H7 (cell line): Measurements from ENCODE around the gene GLRA1. TPM values are rescaled to one million over a fixed set of nuclear protein-coding genes. Genes with fewer than 3 reads are reported as not detected.
"Not testable (repeated sequence)": the region's sequence is repeated elsewhere in the genome, so short reads cannot be mapped to it uniquely, and the experiment has no call there.

Experiments used
- DNase-seq: peaks from one replicate; pipeline ENCODE4 v3.0.0; 2012
- H3K27me3 ChIP-seq: 2 replicates; pipeline ENCODE4 v1.6.0; 2011; ENCODE audit warnings: mild to moderate bottlenecking, low read length; ENCODE audit not compliant: control insufficient read depth, insufficient read depth
- H3K36me3 ChIP-seq: replicated peaks from 2 replicates; pipeline ENCODE4 v1.5.1; 2011; ENCODE audit warnings: low read length; ENCODE audit not compliant: control insufficient read depth, insufficient read depth
- H3K4me3 ChIP-seq: 2 replicates; pipeline ENCODE4 v1.5.1; 2011; ENCODE audit warnings: low read depth, mild to moderate bottlenecking, control low read depth, low read length, moderate library complexity; ENCODE audit not compliant: insufficient read depth
- total RNA-seq: library from RNA; depleted of rRNA; stranded (reverse); fragments of >200 nt; shearing (Covaris generic); gene quantifications from 2 replicates; pipeline ENCODE4 v1.2.3, GENCODE V29; 2014

Gene GLRA1
- total RNA-seq, 1 experiment from 2014 or later: not detected

DNA sequence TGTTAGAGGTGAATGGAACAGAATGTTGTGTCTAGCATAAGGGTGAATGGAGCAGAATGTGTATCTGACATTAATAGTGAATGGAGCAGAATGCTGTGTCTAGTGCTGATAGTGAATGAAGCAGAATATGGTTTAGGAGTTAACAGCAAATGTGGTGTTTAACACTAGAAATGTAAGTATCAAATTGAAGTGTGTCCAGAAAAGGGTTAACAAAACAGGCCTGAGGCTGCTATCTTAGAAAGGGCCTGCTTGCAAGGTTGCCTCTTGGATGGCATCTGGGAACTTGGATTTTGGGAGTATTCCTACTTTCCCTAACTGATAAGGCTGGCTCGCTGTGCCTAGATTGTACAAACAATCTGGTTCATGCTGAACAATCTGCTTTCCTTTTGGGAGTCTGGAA lies 76.8 kb downstream of the GLRA1 start:
- Histone ChIP-seq H3K4me3 (no peak overlapping the region), H3K27me3 (no peaks in the 10 kb centered on the region), H3K36me3 (no peaks in the 10 kb centered on the region)
- no peak for DNase-seq

DNA sequence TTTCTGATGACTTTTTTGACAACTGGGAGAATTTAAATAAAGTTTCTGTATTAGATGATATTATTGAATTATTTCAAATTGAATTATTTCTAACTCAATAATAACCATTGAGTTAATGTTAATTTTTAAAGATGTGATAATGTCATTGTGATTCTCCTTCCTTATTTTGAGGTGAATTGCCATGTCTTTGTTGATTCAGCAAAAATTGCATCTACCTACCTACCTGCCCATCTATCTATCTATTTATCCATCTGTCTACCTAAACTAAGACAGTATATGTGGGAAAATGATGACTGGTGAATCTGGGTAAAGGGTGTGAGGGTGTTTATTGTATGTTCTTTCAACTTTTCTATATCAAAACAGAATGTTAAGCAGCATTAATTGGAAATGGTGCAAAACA lies 77.9 kb downstream of the GLRA1 start:
- H3K27me3 ChIP-seq: no peaks in the 10 kb centered on the region
- H3K36me3 ChIP-seq: no peaks in the 10 kb centered on the region
- H3K4me3 ChIP-seq: no peak overlapping the region
- no peak for DNase-seq

DNA sequence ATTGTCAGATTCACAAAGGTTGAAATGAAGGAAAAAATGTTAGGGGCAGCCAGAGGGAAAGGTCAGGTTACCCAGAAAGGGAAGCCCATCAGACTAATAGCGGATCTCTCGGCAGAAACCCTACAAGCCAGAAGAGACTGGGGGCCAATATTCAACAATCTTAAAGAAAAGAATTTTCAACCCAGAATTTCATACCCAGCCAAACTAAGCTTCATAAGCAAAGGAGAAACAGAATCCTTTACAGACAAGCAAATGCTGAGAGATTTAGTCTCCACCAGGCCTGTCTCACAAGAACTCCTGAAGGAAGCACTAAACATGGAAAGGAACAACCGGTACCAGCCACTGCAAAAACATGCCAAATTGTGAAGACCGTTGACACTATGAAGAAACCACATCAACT lies 91.8 kb downstream of the GLRA1 start:
- H3K27me3 ChIP-seq, DNase-seq, H3K36me3 ChIP-seq, H3K4me3 ChIP-seq: not testable (repeated sequence)

DNA sequence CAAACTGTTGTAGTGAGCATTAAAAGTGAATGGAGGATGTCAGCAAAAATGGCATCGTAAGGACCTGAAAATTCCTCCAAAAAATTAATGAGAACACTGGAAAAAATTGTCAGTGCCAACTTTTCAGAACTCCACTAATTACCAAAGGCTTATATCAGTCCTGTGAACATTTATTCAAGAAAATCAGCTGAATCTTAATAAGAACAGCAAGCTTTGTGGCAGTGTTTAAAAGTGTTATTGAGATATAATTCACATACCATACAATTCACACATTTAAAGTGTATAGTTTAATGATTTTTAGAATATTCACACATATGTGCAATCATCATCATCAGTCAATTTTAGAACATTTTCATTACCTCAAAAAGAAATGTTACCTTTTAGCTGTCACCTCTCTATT lies 95.3 kb downstream of the GLRA1 start:
- no peaks in the 10 kb centered on the region; the same call in 1 of the 2 replicates for H3K36me3 ChIP-seq
- no peaks in the 10 kb centered on the region for H3K27me3 ChIP-seq
- H3K4me3 ChIP-seq: no peak overlapping the region
- DNase-seq: no peak

DNA sequence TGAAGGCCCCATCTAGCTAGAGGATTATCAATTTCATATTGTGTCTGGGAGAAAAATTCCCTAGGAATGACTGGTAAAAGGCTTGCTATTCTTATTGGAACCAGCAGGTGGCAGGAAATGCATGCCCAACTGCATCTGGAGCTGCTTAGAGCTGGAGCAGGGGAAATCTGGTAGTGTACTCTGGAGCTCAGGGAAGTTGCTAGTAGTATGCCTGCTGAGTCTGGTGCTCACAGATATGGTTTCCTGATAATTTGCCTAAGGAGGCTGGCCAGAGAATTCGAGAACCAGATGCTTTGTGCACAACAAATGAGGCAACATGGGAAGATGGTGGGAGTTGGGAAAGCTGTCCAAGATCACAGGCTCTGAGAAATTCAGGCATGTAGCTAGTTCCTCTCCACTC lies 99.2 kb downstream of the GLRA1 start:
- DNase-seq: peak; percentile 52
- no peak overlapping the region for H3K4me3 ChIP-seq
- no peaks in the 10 kb centered on the region for H3K27me3 ChIP-seq
- no peaks in the 10 kb centered on the region; the same call in none of the 2 replicates for H3K36me3 ChIP-seq

DNA sequence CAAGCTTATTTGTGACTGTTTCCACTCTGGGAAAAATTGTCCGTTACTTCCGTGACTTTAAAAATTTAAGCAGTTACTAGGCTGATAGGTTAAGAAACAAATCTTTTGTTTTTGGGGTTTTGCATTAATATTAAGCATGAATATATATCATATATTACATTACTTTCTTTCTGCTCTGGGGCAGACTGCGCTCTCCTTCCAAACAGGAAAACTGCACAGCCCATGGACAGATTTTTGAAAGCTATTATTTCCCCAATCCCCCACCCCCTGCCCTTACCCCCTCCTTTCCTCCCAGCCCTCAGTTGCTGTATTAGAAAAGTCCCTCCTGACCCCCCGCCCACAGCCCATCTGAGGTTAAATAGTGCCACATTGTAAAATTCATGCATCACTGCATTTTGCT lies 102.5 kb downstream of the GLRA1 start:
- H3K36me3 ChIP-seq: no peaks in the 10 kb centered on the region; the same call in 1 of the 2 replicates
- no peaks in the 10 kb centered on the region for H3K27me3 ChIP-seq
- H3K4me3 ChIP-seq: no peak overlapping the region
- DNase-seq: no peak

DNA sequence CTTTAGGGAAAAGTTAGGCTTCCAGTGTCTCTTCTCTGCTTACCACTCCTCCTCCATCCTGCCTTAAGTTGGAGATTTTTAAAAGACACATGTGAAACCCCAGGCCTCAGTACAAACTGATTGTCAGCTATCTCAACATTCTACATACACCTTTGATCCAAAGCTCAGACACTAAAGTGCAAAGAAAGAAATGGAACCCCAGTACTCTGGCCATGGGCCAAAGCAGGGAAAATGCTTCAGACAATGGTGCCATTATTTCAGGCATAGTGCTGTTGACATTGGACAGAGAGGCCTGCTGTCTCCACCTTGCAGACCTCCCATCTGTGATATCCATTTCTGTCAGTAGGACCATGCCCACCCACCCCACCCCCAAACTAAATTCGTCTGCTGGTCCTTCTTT lies 103.7 kb downstream of the GLRA1 start:
- no peak for DNase-seq
- Histone ChIP-seq H3K36me3 (no peaks in the 10 kb centered on the region; the same call in 1 of the 2 replicates), H3K4me3 (no peak overlapping the region), H3K27me3 (no peaks in the 10 kb centered on the region)

DNA sequence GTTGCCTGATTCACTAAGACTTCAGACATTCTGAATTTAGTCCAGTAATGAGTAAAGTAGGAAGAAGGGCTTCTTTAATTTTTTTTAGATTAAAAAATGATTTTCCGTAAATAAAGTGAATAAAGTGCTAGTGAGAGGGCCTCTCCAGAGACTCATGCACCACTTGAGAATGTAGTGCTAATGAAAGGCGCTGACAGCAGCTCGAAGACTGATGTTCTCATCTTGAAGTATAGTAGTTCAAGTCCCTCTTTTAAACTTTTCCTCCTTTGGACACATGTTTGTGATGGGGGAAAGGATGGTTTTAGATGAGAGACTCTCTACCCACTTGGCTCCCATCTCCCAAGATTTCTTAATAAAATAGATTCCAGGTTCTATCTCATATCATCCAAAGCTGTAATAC lies 104.4 kb downstream of the GLRA1 start:
- no peak overlapping the region for H3K4me3 ChIP-seq
- H3K36me3 ChIP-seq: no peaks in the 10 kb centered on the region; the same call in 1 of the 2 replicates
- no peaks in the 10 kb centered on the region for H3K27me3 ChIP-seq
- no peak for DNase-seq

DNA sequence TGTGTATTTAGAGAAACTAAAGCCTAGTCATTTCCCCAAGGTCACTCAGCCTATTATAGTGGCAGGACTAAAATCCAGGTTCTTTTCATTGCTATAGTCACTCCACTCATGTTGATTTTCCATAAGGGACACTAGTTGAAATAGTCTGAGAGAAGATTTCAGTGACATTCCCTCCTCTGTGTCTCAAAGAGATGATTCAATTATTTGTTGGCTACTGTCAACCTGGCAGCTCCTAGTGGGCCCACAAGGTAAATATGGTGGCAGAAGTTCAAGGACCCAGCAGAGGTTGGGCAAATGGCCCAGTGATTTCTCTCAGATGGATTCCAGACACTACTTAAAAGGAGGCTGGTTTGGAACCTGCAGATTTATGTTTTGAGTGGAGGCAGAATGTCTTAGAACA lies 104.8 kb downstream of the GLRA1 start:
- Histone ChIP-seq H3K4me3 (no peak overlapping the region), H3K36me3 (peaks cover 2% of the 10 kb centered on the region; the same call in 1 of the 2 replicates), H3K27me3 (no peaks in the 10 kb centered on the region)
- DNase-seq: no peak

DNA sequence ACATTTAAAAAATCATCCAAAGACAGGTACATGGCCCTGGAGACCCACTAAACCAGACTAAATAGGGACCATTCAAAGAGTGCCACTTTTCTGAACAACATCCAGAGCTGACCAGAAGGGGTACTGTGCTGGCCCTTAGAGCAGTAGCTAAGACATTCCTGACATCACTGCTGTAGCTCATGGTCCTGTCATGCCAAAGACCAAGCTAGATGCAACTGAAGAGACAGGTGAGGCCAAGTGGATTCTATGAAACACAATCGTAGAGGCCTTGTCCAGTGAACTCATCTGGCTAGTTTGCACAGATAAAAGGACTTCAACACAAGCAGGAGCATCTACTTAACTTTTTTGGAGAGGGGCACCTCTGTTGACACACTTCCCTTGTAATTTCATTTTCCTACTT lies 109.6 kb downstream of the GLRA1 start:
- DNase-seq: no peak
- no peak overlapping the region for H3K4me3 ChIP-seq
- H3K27me3 ChIP-seq: no peaks in the 10 kb centered on the region
- peaks cover 13% of the 10 kb centered on the region for H3K36me3 ChIP-seq

DNA sequence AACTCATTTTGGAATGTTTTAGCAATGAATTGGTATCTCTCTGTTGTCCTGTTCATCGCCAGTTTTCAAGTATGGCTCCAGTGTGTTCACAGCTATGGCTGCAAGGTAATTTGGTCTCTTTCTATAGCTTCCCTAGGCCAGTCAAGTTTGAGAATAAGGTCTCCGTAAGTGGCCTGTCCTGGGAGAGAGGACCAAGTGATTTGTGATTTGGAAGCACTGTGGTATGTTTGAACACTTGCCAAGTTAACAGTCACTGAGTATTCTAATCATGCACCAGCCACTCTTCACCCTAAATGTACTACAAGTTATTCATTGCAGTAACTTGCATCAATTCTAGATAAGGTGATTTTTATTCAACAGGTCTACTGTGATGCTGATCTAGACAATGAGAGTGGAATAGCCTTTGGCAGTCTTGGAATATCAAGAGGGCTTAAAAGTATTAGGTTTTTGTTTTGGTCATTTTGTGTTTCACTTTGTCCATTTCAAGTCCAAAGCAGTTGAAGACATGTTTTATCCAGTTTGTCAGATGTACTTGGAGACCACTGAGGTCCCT lies 111.8 kb downstream of the GLRA1 start:
- no peak for DNase-seq
- no peaks in the 10 kb centered on the region for H3K27me3 ChIP-seq
- H3K36me3 ChIP-seq: peaks cover 15% of the 10 kb centered on the region
- H3K4me3 ChIP-seq: no peak overlapping the region

DNA sequence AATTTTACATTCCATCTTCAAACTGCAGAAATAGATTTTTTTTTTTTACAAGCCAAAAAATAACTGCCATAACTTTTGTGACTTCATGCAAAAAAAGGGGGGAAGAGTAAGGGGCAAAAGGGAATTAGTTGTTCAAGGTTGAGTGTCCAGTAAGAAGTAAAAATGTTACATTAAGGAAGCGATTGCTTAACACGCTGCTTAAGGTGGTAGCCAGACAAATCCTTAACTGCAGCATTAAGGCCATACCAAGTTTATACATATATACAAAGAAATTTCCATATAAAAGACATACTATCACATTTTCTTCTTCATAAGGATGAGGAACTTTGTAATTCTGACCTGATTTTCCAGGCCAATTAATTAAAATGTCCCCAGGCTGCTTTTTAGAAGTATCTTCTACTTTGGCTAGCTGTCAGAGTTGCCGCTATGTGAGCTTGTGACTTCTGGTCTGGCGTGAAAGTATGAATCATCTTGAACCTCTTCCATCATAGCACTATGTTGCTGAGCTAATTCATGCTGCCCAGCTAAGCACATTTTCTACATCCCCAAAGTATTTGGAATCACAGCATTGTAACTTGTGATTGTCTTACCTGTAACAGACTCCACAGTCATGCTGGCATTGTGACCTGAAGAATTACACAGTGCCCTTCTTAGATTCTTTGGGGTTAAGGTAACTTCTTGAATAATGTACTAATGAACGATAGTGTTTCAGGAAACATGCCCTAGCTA lies 112.9 kb downstream of the GLRA1 start:
- no peaks in the 10 kb centered on the region for H3K27me3 ChIP-seq
- no peak for DNase-seq
- H3K4me3 ChIP-seq: no peak overlapping the region
- H3K36me3 ChIP-seq: peaks cover 15% of the 10 kb centered on the region

DNA sequence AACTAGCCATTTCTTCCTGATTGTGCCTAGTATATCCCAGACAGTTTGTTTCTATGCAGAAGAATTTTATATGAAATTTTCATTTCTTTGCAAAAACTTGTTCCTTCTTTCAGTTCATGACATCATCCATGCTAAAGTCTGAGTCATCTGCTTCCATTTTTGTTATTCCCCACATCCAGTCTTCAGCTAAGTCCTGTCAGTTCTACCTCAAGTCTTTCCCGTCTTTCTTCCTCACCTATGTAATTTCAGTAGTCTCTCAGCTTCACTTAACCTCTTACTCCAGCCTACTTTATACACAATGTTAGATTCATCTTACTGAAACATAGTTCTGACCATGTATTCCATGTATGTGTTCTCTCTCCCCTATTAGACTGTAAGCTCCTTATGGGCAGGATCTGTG lies 113.8 kb downstream of the GLRA1 start:
- DNase-seq: no peak
- peaks cover 16% of the 10 kb centered on the region for H3K36me3 ChIP-seq
- no peak overlapping the region for H3K4me3 ChIP-seq
- no peaks in the 10 kb centered on the region for H3K27me3 ChIP-seq

DNA sequence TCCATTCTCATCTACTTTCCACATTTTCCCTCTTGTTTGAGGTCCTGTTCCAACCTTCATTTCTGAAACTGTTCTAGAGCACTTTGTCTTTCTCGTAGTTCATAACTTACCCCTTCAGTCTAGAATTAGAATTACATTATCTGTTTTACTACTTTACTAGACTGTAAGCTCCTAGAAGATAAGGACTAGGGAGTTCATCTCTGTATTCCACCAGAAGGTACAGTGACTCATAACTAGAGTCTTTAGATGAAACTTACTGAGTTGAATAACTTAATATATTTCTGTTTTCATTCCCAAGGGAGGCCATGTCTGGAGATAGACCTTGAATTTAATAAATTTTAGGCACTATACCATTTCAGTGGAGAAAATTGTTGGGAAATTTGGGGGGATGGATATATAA lies 114.2 kb downstream of the GLRA1 start:
- Histone ChIP-seq H3K4me3 (no peak overlapping the region), H3K36me3 (peaks cover 19% of the 10 kb centered on the region), H3K27me3 (no peaks in the 10 kb centered on the region)
- DNase-seq: no peak

DNA sequence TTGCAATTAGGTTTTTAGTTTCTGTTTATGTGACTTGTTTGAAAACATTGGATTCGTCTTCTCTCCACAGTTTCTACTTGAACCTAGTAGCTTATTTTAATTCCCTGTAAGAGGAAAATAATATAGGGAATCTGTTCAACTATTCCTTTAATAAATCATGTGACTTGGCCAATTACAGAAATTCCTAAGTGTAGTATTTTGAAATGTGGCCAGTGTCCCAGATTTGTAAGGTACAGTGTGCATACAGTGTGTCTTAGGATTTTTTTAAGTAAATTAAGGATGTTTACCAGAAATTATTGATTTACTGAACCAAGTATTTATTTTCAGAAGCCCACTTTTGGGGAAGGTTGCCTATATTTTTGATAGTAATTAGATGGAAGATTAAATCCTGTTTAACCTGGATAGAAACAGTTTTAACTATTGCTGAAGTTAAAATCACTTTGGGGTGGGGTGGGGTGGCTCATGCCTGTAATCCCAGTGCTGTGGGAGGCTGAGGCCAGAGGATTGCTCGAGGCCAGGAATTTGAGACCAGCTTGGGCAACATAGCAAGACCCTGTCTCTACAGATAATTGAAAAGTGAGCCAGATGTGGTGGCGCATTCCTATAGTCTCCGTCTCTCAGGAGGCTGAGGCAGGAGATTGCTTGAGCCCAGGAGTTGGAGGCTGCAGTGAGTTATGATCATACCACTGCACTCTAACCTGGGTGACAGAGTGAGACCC lies 116.0 kb downstream of the GLRA1 start:
- no peak for DNase-seq
- Histone ChIP-seq H3K4me3 (no peak overlapping the region), H3K36me3 (peaks cover 21% of the 10 kb centered on the region), H3K27me3 (no peaks in the 10 kb centered on the region)
